Loucy (cell line): ENCODE data around the gene MUC5AC.

ENCODE experiments used
- EZH2phosphoT487 ChIP-seq: fragments of 200-600 bp; IDR thresholded peaks from 2 replicates; pipeline ENCODE4 v1.6.1; 2018; ENCODE audit warnings: antibody characterized with exemption, mild to moderate bottlenecking, moderate library complexity, borderline replicate concordance
- TF ChIP-seq, protein P1 (sequence below): fragments of 200-600 bp; sonication (generic); conservative IDR thresholded peaks from 2 replicates; pipeline ENCODE4 v1.5.1; 2014; ENCODE audit warnings: mild to moderate bottlenecking, antibody characterized with exemption, low read length

DNA sequence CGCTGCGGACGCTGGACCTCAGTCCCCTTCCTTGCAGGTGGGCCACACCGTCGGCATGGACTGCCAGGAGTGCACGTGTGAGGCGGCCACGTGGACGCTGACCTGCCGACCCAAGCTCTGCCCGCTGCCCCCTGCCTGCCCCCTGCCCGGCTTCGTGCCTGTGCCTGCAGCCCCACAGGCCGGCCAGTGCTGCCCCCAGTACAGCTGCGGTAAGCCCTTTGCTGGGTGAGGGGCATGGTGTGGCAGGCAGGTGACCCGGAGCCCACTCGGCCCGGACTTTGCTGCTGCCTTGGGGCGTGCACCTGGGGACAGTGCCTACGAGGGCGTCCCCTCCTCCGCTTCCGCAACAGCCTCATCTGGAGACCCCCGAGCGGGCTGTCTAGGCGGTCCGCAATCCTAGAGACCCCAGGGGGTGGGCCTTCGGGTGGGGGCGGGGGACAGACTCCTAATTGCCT lies 39.7 kb downstream of the MUC5AC start:
- TF ChIP-seq, protein P1, sequence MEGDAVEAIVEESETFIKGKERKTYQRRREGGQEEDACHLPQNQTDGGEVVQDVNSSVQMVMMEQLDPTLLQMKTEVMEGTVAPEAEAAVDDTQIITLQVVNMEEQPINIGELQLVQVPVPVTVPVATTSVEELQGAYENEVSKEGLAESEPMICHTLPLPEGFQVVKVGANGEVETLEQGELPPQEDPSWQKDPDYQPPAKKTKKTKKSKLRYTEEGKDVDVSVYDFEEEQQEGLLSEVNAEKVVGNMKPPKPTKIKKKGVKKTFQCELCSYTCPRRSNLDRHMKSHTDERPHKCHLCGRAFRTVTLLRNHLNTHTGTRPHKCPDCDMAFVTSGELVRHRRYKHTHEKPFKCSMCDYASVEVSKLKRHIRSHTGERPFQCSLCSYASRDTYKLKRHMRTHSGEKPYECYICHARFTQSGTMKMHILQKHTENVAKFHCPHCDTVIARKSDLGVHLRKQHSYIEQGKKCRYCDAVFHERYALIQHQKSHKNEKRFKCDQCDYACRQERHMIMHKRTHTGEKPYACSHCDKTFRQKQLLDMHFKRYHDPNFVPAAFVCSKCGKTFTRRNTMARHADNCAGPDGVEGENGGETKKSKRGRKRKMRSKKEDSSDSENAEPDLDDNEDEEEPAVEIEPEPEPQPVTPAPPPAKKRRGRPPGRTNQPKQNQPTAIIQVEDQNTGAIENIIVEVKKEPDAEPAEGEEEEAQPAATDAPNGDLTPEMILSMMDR = no peak
- no peak for TF ChIP-seq EZH2phosphoT487
